HepG2 (cell line): ENCODE measurements around the gene PERCC1. TPM values are rescaled to one million over a fixed set of nuclear protein-coding genes. Genes with fewer than 3 reads are reported as not detected.

Experiments used
- ATAC-seq: fragments of 200-7000 bp; cut with Tn5 transposase; 3 replicates; pipeline ENCODE4 v1.9.1; 2020; ENCODE audit warnings: mild to moderate bottlenecking, moderate library complexity
- BruUV-seq: library from RNA; stranded (reverse); fragments of 400-500 nt; replicated peaks from 2 replicates; lab custom pipeline; 2021; lab: Mats Ljungman, UMichigan
- CTCF ChIA-PET: fragments of 300-600 bp; formaldehyde crosslinking; extraction: SDS; loops from one replicate; lab custom pipeline; 2021; ENCODE audit warnings: low total read pairs, inconsistent platforms, low intra/inter-chr PET ratio; lab: Yijun Ruan, JAX
- POLR2A ChIA-PET: fragments of 350-600 bp; sonication (Branson Sonifier 250); formaldehyde crosslinking; loops from one replicate; lab custom pipeline; 2020; ENCODE audit warnings: antibody characterized with exemption, inconsistent platforms; lab: Yijun Ruan, JAX
- DNase-seq: peaks from one replicate; pipeline ENCODE4 v3.0.0-alpha.2; 2015; ENCODE audit warnings: low spot score
- FAIRE-seq: peaks from 3 replicates; lab custom pipeline; 2011; peaks lifted over from hg19 to GRCh38; lab: Jason Lieb, UNC
- H2AFZ ChIP-seq: one replicate; pipeline ENCODE4 v1.6.1; 2011; ENCODE audit warnings: low read length, inconsistent platforms
- H3K27ac ChIP-seq: fragments of 300-600 bp; 3 replicates; pipeline ENCODE4 v1.8.0; 2011; ENCODE audit warnings: mixed run types, mild to moderate bottlenecking, mixed read lengths, low read length, inconsistent platforms; ENCODE audit not compliant: insufficient read depth; ENCODE audit errors: extremely low read length
- H3K27me3 ChIP-seq, 2 experiments: fragments of 200-600 bp in 1 of 2; 2 replicates in 1 of 2; 3 replicates in 1 of 2; pipeline versions ENCODE4 v1.6.0 to v1.8.0; 2011; ENCODE audit warnings: low read length in 2 of 2, mild to moderate bottlenecking in 2 of 2, moderate library complexity in 2 of 2, inconsistent platforms in 1 of 2; ENCODE audit not compliant: insufficient read depth in 2 of 2, control insufficient read depth in 1 of 2
- H3K36me3 ChIP-seq, 2 experiments: fragments of 200-600 bp in 1 of 2; replicated peaks in 1 of 2; 2 replicates in 1 of 2; 3 replicates in 1 of 2; pipeline versions ENCODE4 v1.5.1 to v1.8.0; 2011; ENCODE audit warnings: low read length in 2 of 2, inconsistent platforms in 1 of 2; ENCODE audit not compliant: insufficient read depth in 2 of 2, control insufficient read depth in 1 of 2
- H3K4me1 ChIP-seq: 2 replicates; pipeline ENCODE4 v1.5.1; 2012; ENCODE audit warnings: low read length, inconsistent platforms; ENCODE audit not compliant: insufficient read depth
- H3K4me2 ChIP-seq: 2 replicates; pipeline ENCODE4 v1.6.0; 2011; ENCODE audit warnings: low read depth, low read length, inconsistent platforms
- H3K4me3 ChIP-seq, 3 experiments: fragments of 200-600 bp in 1 of 3; sonication (generic), shearing (Covaris generic) in 1 of 3; replicated peaks in 1 of 3; 2 replicates each; pipeline ENCODE4 v1.5.1; 2011 to 2016; ENCODE audit warnings: low read length in 3 of 3, inconsistent platforms in 2 of 3, low read depth in 2 of 3, mild to moderate bottlenecking in 2 of 3, control low read depth in 1 of 3, mixed read lengths in 1 of 3; ENCODE audit not compliant: insufficient read depth in 1 of 3
- H3K79me2 ChIP-seq: one replicate; pipeline ENCODE4 v1.6.1; 2011; ENCODE audit warnings: low read length, inconsistent platforms; ENCODE audit not compliant: insufficient read depth
- H3K9ac ChIP-seq: 2 replicates; pipeline ENCODE4 v1.6.0; 2011; ENCODE audit warnings: mild to moderate bottlenecking, low read depth, low read length, inconsistent platforms; ENCODE audit not compliant: insufficient read depth
- H3K9me3 ChIP-seq: 2 replicates; pipeline ENCODE4 v1.5.1; 2012; ENCODE audit warnings: mild to moderate bottlenecking, low read length
- H4K20me1 ChIP-seq: 2 replicates; pipeline ENCODE4 v1.6.0; 2011; ENCODE audit warnings: inconsistent platforms, mild to moderate bottlenecking, low read length, moderate library complexity; ENCODE audit not compliant: insufficient read depth
- FOXM1 ChIP-seq: sonication (generic); formaldehyde crosslinking; IDR thresholded peaks from 2 replicates; pipeline ENCODE4 v1.5.0; 2020; ENCODE audit warnings: missing genetic modification reagents
- HIVEP1 ChIP-seq: sonication (generic); formaldehyde crosslinking; IDR thresholded peaks from 2 replicates; pipeline ENCODE4 v1.4.0; 2020; ENCODE audit warnings: mild to moderate bottlenecking, missing genetic modification reagents
- NFRKB ChIP-seq: fragments of 450-650 bp; IDR thresholded peaks from 2 replicates; pipeline ENCODE4 v1.6.1; 2017
- ZNF607 ChIP-seq: sonication (generic); formaldehyde crosslinking; IDR thresholded peaks from 2 replicates; pipeline ENCODE4 v1.5.1; 2020; ENCODE audit warnings: missing genetic modification reagents, mild to moderate bottlenecking, borderline replicate concordance
- ZNF784 ChIP-seq: sonication (generic); formaldehyde crosslinking; IDR thresholded peaks from 2 replicates; pipeline ENCODE4 v1.5.1; 2020; ENCODE audit warnings: missing genetic modification reagents, mild to moderate bottlenecking, borderline replicate concordance
- WGBS: methylation state at CpG from one replicate; pipeline ENCODE4 v1.1.6; 2017; ENCODE audit warnings: low lambda C conversion rate; 5-methylcytosine and 5-hydroxymethylcytosine counted together
- in situ Hi-C: cut with HindIII; loops from 2 replicates; pipeline ENCODE4 v1.10.0; 2017; ENCODE audit warnings: low pct_unique_long_range_greater_than_20kb; ENCODE audit not compliant: extremely low pct_ligation_motif_present
- intact Hi-C: fragments of 100-400 bp; cut with micrococcal nuclease; formaldehyde crosslinking; loops from one replicate; pipeline ENCODE4 v1.10.0; 2022; ENCODE audit not compliant: unreplicated experiment
- polyA plus RNA-seq, 8 experiments: library from polyadenylated mRNA; depleted of rRNA in 3 of 8; stranded (reverse) in 7 of 8; unstranded in 1 of 8; fragments of >200 nt; fragmentation: Illumina TruSeq in 4 of 8; extraction: Trizol in 4 of 8; gene quantifications; 2 replicates each; pipeline versions ENCODE4 v1.2.1 to v1.2.3, GENCODE V29; 2011 to 2016; ENCODE audit warnings: low read depth in 4 of 8, missing spikeins in 1 of 8, mixed read lengths in 1 of 8; ENCODE audit not compliant: insufficient read depth in 1 of 8
- total RNA-seq, 5 experiments: library from RNA; depleted of rRNA; stranded (reverse); fragments of >200 nt; fragmentation: Illumina TruSeq; extraction: Trizol; gene quantifications; 2 replicates each; pipeline ENCODE4 v1.2.3, GENCODE V29; 2016; ENCODE audit warnings: low read depth in 1 of 5
- TF ChIP-seq, protein P1 (sequence below): sonication (generic); formaldehyde crosslinking; IDR thresholded peaks from 2 replicates; pipeline ENCODE4 v1.4.0; 2020; ENCODE audit warnings: missing genetic modification reagents

Gene PERCC1
- total and polyA plus RNA-seq, 2 of the 13 experiments (the other 11 are each of a cell fraction or from before 2014, with no cell fraction given): 0.15 TPM; not detected in 1

GRCh38 chr16:1452530-1452929, 21.7 kb downstream of the PERCC1 start:
- in situ Hi-C loops: no loop called here
- Histone ChIP-seq H3K4me3 (no peak overlapping the region), H4K20me1 (no peaks in the 10 kb centered on the region), H3K36me3 (peaks cover 7 to 13% of the 10 kb centered on the region in 2 experiments; a peak in 4 of 5 replicates), H3K27ac (no peak overlapping the region), H2AFZ (no peak overlapping the region), H3K9me3 (no peaks in the 10 kb centered on the region), H3K4me2 (no peak overlapping the region), H3K9ac (no peak overlapping the region), H3K79me2 (no peaks in the 10 kb centered on the region), H3K4me1 (no peaks in the 10 kb centered on the region), H3K27me3 (no peaks in the 10 kb centered on the region)
- FAIRE-seq (no peak), DNase-seq (no peak), ATAC-seq (no peak)
- ChIA-PET POLR2A (no interaction called here), CTCF (no interaction called here)
- WGBS: 90% methylated on average over 2 of the region's 20 CpGs
- TF ChIP-seq ZNF784 (CRISPR knock-in tag) (no peak), HIVEP1 (CRISPR knock-in tag) (no peak), FOXM1 (no peak), ZNF607 (no peak)
- TF ChIP-seq, protein P1, sequence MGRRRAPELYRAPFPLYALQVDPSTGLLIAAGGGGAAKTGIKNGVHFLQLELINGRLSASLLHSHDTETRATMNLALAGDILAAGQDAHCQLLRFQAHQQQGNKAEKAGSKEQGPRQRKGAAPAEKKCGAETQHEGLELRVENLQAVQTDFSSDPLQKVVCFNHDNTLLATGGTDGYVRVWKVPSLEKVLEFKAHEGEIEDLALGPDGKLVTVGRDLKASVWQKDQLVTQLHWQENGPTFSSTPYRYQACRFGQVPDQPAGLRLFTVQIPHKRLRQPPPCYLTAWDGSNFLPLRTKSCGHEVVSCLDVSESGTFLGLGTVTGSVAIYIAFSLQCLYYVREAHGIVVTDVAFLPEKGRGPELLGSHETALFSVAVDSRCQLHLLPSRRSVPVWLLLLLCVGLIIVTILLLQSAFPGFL (CRISPR knock-in tag): no peak
- intact Hi-C loops: no loop called here
- no TSS peak for BruUV-seq

GRCh38 chr16:1453316-1453715, 22.4 kb downstream of the PERCC1 start:
- ATAC-seq: no peak
- intact Hi-C loops: no loop called here
- POLR2A ChIA-PET: no interaction called here
- H3K4me3 ChIP-seq: no peak overlapping the region
- 98% methylated on average over 18 of the region's 19 CpGs for WGBS
- H3K4me2 ChIP-seq: no peak overlapping the region
- no peak overlapping the region for H3K27ac ChIP-seq
- no peak for DNase-seq
- BruUV-seq: no TSS peak
- no peaks in the 10 kb centered on the region for H3K9me3 ChIP-seq
- FAIRE-seq: no peak
- H3K27me3 ChIP-seq: no peaks in the 10 kb centered on the region
- no peak overlapping the region for H3K9ac ChIP-seq
- TF ChIP-seq NFRKB: no peak
- peaks cover 9 to 16% of the 10 kb centered on the region in 2 experiments; a peak in 4 of 5 replicates for H3K36me3 ChIP-seq
- H3K79me2 ChIP-seq: no peaks in the 10 kb centered on the region
- H2AFZ ChIP-seq: no peak overlapping the region
- no peaks in the 10 kb centered on the region for H4K20me1 ChIP-seq
- in situ Hi-C loops: no loop called here
- H3K4me1 ChIP-seq: no peaks in the 10 kb centered on the region
- CTCF ChIA-PET: no interaction called here
